Fibroblast of upper back skin (primary cell): ENCODE data around the gene NDUFS1.
A peak's percentile ranks its signal among the peaks of the same experiment; 100 is the strongest.
"Not testable (repeated sequence)": the region's sequence is repeated elsewhere in the genome, so short reads cannot be mapped to it uniquely, and the experiment has no call there.

Experiments
- DNase-seq: peaks from one replicate; pipeline ENCODE4 v3.0.0-alpha.2; 2013

Gene NDUFS1

GRCh38 chr2:206160807-206161179 is 1.5 kb upstream of the NDUFS1 start:
- no peak for DNase-seq

GRCh38 chr2:206160125-206160806 is 1.0 kb upstream of the NDUFS1 start:
- peak; percentile 34 for DNase-seq

- DNase-seq, result no peak
Observed at GRCh38 chr2:206158563-206159345, 490 bp downstream of the NDUFS1 start.

GRCh38 chr2:206157014-206157413 is 2.2 kb downstream of the NDUFS1 start:
- not testable (repeated sequence) for DNase-seq

GRCh38 chr2:206154197-206154596 is 5.0 kb downstream of the NDUFS1 start:
- no peak for DNase-seq

GRCh38 chr2:206150631-206151030 is 8.6 kb downstream of the NDUFS1 start:
- no peak for DNase-seq

- DNase-seq, result no peak
Observed at GRCh38 chr2:206150168-206150567, 9.1 kb downstream of the NDUFS1 start.

GRCh38 chr2:206149330-206149729 is 9.9 kb downstream of the NDUFS1 start:
- DNase-seq, result no peak

GRCh38 chr2:206145665-206146064 is 13.6 kb downstream of the NDUFS1 start:
- no peak for DNase-seq

- no peak for DNase-seq
Observed at GRCh38 chr2:206144383-206144782, 14.9 kb downstream of the NDUFS1 start.

- DNase-seq, result no peak
Observed at GRCh38 chr2:206143451-206143850, 15.8 kb downstream of the NDUFS1 start.

GRCh38 chr2:206127656-206128055 is 31.6 kb downstream of the NDUFS1 start:
- no peak for DNase-seq

- no peak for DNase-seq
Observed at GRCh38 chr2:206125901-206126300, 33.3 kb downstream of the NDUFS1 start.

GRCh38 chr2:206122569-206122968 is 36.7 kb downstream of the NDUFS1 start:
- DNase-seq, result not testable (repeated sequence)

- DNase-seq, result no peak
Observed at GRCh38 chr2:206116278-206116677, 43.0 kb downstream of the NDUFS1 start.

- no peak for DNase-seq
Observed at GRCh38 chr2:206115026-206115578, 44.1 kb downstream of the NDUFS1 start.

GRCh38 chr2:206112846-206113547 is 46.2 kb downstream of the NDUFS1 start:
- no peak for DNase-seq

- DNase-seq, result no peak
Observed at GRCh38 chr2:206112108-206112507, 47.1 kb downstream of the NDUFS1 start.

- no peak for DNase-seq
Observed at GRCh38 chr2:206108713-206109112, 50.5 kb downstream of the NDUFS1 start.

- no peak for DNase-seq
Observed at GRCh38 chr2:206105541-206105940, 53.7 kb downstream of the NDUFS1 start.

GRCh38 chr2:206105038-206105437 is 54.2 kb downstream of the NDUFS1 start:
- no peak for DNase-seq

- DNase-seq, result not testable (repeated sequence)
Observed at GRCh38 chr2:206098872-206099271, 60.4 kb downstream of the NDUFS1 start.

GRCh38 chr2:206098471-206098870 is 60.8 kb downstream of the NDUFS1 start:
- no peak for DNase-seq

- DNase-seq, result no peak
Observed at GRCh38 chr2:206096876-206097275, 62.4 kb downstream of the NDUFS1 start.
